Measurements from ENCODE around the gene ANO6. TPM values are rescaled to one million over a fixed set of nuclear protein-coding genes. Genes with fewer than 3 reads are reported as not detected.

ANO6 gene
- polyA plus RNA-seq, 1 donor (not counting 4 experiments of a cell fraction or from before 2014, with no cell fraction given): 64.3 TPM

GRCh38 chr12:45322810-45323209 lies 106.9 kb downstream of the ANO6 start:
- Histone ChIP-seq H3K4me2 (ENCODE audit: control insufficient read depth, extremely low read depth, insufficient read depth, low read depth, low read length) (no peak overlapping the region), H2AFZ (ENCODE audit: control insufficient read depth, low read length) (no peak overlapping the region), H3K27me3 (ENCODE audit: control insufficient read depth, extremely low read depth, insufficient read depth, low read length) (no peaks in the 10 kb centered on the region), H3K9ac (ENCODE audit: control insufficient read depth, extremely low read depth, insufficient read depth, low read length) (no peak overlapping the region), H3K9me1 (ENCODE audit: control insufficient read depth, extremely low read depth, insufficient read depth, low read length) (no peaks in the 10 kb centered on the region), H3K27ac (ENCODE audit: control insufficient read depth, insufficient read depth, low read length) (no peak overlapping the region), H3K4me1 (ENCODE audit: control insufficient read depth, extremely low read depth, insufficient read depth, low read length) (peaks cover 4% of the 10 kb centered on the region), H3K36me3 (ENCODE audit: control insufficient read depth in 2 of 2, extremely low read depth in 1 of 2, insufficient read depth in 2 of 2, low read length in 2 of 2) (no peaks in the 10 kb centered on the region), H3K9me3 (ENCODE audit: control insufficient read depth, low read depth, low read length) (no peaks in the 10 kb centered on the region), H3K4me3 (ENCODE audit: control insufficient read depth in 2 of 3, extremely low read depth in 1 of 3, insufficient read depth in 2 of 3, low read depth in 1 of 3, low read length in 3 of 3) (no peak overlapping the region), H3K79me2 (ENCODE audit: control insufficient read depth, insufficient read depth, low read length) (peaks cover 28% of the 10 kb centered on the region), H4K20me1 (ENCODE audit: control insufficient read depth, extremely low read depth, insufficient read depth, low read length) (no peaks in the 10 kb centered on the region)
- DNase-seq (ENCODE audit: low read depth, low spot score): no peak
- dilution Hi-C loops (cut with MboI; ENCODE audit: extremely low pct_ligation_motif_present, low sequenced_read_pairs): no loop called here
- FAIRE-seq: no peak
- TF ChIP-seq, protein P1, sequence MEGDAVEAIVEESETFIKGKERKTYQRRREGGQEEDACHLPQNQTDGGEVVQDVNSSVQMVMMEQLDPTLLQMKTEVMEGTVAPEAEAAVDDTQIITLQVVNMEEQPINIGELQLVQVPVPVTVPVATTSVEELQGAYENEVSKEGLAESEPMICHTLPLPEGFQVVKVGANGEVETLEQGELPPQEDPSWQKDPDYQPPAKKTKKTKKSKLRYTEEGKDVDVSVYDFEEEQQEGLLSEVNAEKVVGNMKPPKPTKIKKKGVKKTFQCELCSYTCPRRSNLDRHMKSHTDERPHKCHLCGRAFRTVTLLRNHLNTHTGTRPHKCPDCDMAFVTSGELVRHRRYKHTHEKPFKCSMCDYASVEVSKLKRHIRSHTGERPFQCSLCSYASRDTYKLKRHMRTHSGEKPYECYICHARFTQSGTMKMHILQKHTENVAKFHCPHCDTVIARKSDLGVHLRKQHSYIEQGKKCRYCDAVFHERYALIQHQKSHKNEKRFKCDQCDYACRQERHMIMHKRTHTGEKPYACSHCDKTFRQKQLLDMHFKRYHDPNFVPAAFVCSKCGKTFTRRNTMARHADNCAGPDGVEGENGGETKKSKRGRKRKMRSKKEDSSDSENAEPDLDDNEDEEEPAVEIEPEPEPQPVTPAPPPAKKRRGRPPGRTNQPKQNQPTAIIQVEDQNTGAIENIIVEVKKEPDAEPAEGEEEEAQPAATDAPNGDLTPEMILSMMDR (optimal IDR thresholded peaks at IDR 0.05 in 1 of 3, IDR thresholded peaks at IDR 0.05 in 1 of 3, conservative IDR thresholded peaks at IDR 0.05 in 1 of 3; ENCODE audit: extremely low read depth in 1 of 3, insufficient read depth in 2 of 3, low read length in 3 of 3): no peak
- no peak for TF ChIP-seq EZH2 (IDR thresholded peaks at IDR 0.05; ENCODE audit: low read length)

DNA sequence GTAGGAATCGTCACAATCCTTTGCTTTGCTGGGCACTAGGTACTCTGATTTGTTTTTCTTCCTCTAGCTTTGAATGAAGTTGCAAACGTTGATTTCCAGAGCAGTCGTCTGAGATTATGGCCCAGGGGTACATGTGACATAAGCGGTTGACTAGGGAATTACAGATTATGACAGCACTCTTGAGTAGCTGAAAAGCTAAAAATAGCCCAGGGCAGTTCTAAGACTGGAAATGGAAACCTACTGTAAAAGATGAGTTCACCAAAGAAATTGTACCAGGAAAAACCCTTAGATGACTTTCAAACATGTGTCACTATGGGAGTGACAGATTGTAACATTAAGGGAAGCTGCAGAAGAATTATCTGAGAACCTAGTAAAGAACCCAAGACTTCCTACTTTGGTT lies 108.5 kb downstream of the ANO6 start:
- Histone ChIP-seq H3K79me2 (ENCODE audit: control insufficient read depth, insufficient read depth, low read length) (peaks cover 37% of the 10 kb centered on the region), H4K20me1 (ENCODE audit: control insufficient read depth, extremely low read depth, insufficient read depth, low read length) (no peaks in the 10 kb centered on the region), H3K36me3 (ENCODE audit: control insufficient read depth in 2 of 2, extremely low read depth in 1 of 2, insufficient read depth in 2 of 2, low read length in 2 of 2) (no peaks in the 10 kb centered on the region), H3K4me2 (ENCODE audit: control insufficient read depth, extremely low read depth, insufficient read depth, low read depth, low read length) (no peak overlapping the region), H2AFZ (ENCODE audit: control insufficient read depth, low read length) (no peak overlapping the region), H3K4me3 (ENCODE audit: control insufficient read depth in 2 of 3, extremely low read depth in 1 of 3, insufficient read depth in 2 of 3, low read depth in 1 of 3, low read length in 3 of 3) (no peak overlapping the region), H3K27me3 (ENCODE audit: control insufficient read depth, extremely low read depth, insufficient read depth, low read length) (no peaks in the 10 kb centered on the region), H3K9me3 (ENCODE audit: control insufficient read depth, low read depth, low read length) (no peaks in the 10 kb centered on the region), H3K27ac (ENCODE audit: control insufficient read depth, insufficient read depth, low read length) (no peak overlapping the region), H3K9ac (ENCODE audit: control insufficient read depth, extremely low read depth, insufficient read depth, low read length) (no peak overlapping the region), H3K4me1 (ENCODE audit: control insufficient read depth, extremely low read depth, insufficient read depth, low read length) (peaks cover 7% of the 10 kb centered on the region), H3K9me1 (ENCODE audit: control insufficient read depth, extremely low read depth, insufficient read depth, low read length) (no peaks in the 10 kb centered on the region)
- DNase-seq (ENCODE audit: low read depth, low spot score) (no peak), FAIRE-seq (no peak)
- dilution Hi-C loops (cut with MboI; ENCODE audit: extremely low pct_ligation_motif_present, low sequenced_read_pairs): no loop called here
- TF ChIP-seq, protein P1 (optimal IDR thresholded peaks at IDR 0.05 in 1 of 3, IDR thresholded peaks at IDR 0.05 in 1 of 3, conservative IDR thresholded peaks at IDR 0.05 in 1 of 3; ENCODE audit: extremely low read depth in 1 of 3, insufficient read depth in 2 of 3, low read length in 3 of 3): no peak
- TF ChIP-seq EZH2 (IDR thresholded peaks at IDR 0.05; ENCODE audit: low read length): no peak

Measured in keratinocyte (primary cell).